Type B pancreatic cell (in vitro differentiated cells): ENCODE measurements around the gene SERPINB7. TPM values are rescaled to one million over a fixed set of nuclear protein-coding genes. Genes with fewer than 3 reads are reported as not detected.

Source experiments
- DNase-seq: peaks from one replicate; pipeline ENCODE4 v3.0.0; 2021; ENCODE audit warnings: mixed read lengths; ENCODE audit not compliant: unreplicated experiment; ENCODE audit errors: extremely low spot score
- H3K27ac Mint-ChIP-seq: 2 replicates; pipeline ENCODE4 v1.8.0; 2021; ENCODE audit warnings: mild to moderate bottlenecking, mixed read lengths
- H3K27me3 Mint-ChIP-seq: 2 replicates; pipeline ENCODE4 v1.8.0; 2021; ENCODE audit warnings: mixed read lengths
- H3K36me3 Mint-ChIP-seq: 2 replicates; pipeline ENCODE4 v1.8.0; 2021; ENCODE audit warnings: mixed read lengths
- H3K4me1 Mint-ChIP-seq: one replicate; pipeline ENCODE4 v1.8.0; 2021; ENCODE audit warnings: mixed read lengths; ENCODE audit not compliant: unreplicated experiment
- H3K4me3 Mint-ChIP-seq: 2 replicates; pipeline ENCODE4 v1.8.0; 2021; ENCODE audit warnings: mild to moderate bottlenecking, mixed read lengths
- H3K9me3 Mint-ChIP-seq: 2 replicates; pipeline ENCODE4 v1.8.0; 2021; ENCODE audit warnings: mixed read lengths
- total RNA-seq: library from RNA; stranded (reverse); gene quantifications from 2 replicates; pipeline ENCODE4 v1.2.1, GENCODE V29; 2021; ENCODE audit warnings: low replicate concordance
- TF ChIP-seq, protein P1 (sequence below): fragments of 200-600 bp; sonication (generic); conservative IDR thresholded peaks from 2 replicates; pipeline ENCODE4 v1.5.0; 2021; ENCODE audit warnings: antibody characterized with exemption, mild to moderate bottlenecking

Gene SERPINB7
- total RNA-seq, 1 donor from 2014 or later: 15.2 TPM

DNA sequence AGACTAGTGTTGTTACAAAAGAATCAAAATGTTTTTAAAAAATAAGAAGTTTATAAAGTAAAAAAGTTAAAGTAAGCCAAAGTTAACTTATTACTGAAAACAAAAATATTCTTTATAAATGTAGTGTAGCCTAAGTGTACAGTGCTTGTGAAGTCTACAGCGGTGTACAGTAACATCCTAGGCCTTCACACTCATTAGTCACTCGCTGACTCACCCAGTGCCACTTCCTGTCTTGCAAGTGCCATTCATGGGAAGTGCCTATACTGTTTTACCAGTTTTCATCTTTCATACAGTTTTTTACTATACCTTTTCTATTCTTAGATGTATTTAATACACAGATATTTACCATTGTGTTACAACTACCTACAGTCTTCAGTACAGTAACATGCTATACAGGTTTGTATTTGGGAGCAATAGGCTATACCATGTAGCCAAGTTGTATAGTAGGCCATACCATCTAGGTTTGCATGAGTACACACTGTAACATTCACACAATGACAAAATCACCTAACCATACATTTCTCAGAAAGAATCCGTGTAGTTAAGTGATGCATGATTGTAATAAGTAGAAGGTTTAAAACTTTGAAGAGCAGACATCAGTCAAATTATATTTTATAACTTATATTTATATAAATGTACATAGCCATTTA lies 13.4 kb downstream of the SERPINB7 start:
- H3K4me1 Mint-ChIP-seq: peaks cover 6% of the 10 kb centered on the region
- H3K9me3 Mint-ChIP-seq: no peaks in the 10 kb centered on the region
- no peak overlapping the region for H3K4me3 Mint-ChIP-seq
- no peak for DNase-seq
- no peak overlapping the region for H3K27ac Mint-ChIP-seq
- no peaks in the 10 kb centered on the region for H3K27me3 Mint-ChIP-seq
- no peaks in the 10 kb centered on the region for H3K36me3 Mint-ChIP-seq
- TF ChIP-seq, protein P1, sequence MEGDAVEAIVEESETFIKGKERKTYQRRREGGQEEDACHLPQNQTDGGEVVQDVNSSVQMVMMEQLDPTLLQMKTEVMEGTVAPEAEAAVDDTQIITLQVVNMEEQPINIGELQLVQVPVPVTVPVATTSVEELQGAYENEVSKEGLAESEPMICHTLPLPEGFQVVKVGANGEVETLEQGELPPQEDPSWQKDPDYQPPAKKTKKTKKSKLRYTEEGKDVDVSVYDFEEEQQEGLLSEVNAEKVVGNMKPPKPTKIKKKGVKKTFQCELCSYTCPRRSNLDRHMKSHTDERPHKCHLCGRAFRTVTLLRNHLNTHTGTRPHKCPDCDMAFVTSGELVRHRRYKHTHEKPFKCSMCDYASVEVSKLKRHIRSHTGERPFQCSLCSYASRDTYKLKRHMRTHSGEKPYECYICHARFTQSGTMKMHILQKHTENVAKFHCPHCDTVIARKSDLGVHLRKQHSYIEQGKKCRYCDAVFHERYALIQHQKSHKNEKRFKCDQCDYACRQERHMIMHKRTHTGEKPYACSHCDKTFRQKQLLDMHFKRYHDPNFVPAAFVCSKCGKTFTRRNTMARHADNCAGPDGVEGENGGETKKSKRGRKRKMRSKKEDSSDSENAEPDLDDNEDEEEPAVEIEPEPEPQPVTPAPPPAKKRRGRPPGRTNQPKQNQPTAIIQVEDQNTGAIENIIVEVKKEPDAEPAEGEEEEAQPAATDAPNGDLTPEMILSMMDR: no peak

DNA sequence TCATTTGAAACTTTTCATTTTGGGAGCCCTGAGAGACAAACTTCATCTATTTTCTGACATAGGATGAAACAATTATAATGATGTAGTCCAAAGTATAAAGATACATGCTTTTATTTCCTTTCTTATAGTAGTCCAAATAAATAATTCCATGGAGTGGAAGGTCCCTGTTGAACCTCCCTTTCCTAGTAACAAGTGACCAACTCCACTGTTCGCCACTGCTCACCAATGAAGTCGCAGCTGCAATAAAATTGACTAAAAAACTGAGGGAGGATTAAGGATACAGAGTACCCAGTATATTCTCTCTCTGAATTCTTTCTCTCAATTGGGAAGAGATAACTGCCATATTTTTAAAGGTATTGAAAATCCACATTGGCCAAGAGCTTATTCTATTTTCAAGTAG lies 14.1 kb downstream of the SERPINB7 start:
- H3K27ac Mint-ChIP-seq: no peak overlapping the region
- no peaks in the 10 kb centered on the region for H3K36me3 Mint-ChIP-seq
- no peaks in the 10 kb centered on the region for H3K9me3 Mint-ChIP-seq
- H3K27me3 Mint-ChIP-seq: no peaks in the 10 kb centered on the region
- TF ChIP-seq, protein P1: no peak
- peaks cover 6% of the 10 kb centered on the region for H3K4me1 Mint-ChIP-seq
- no peak overlapping the region for H3K4me3 Mint-ChIP-seq
- DNase-seq: no peak

DNA sequence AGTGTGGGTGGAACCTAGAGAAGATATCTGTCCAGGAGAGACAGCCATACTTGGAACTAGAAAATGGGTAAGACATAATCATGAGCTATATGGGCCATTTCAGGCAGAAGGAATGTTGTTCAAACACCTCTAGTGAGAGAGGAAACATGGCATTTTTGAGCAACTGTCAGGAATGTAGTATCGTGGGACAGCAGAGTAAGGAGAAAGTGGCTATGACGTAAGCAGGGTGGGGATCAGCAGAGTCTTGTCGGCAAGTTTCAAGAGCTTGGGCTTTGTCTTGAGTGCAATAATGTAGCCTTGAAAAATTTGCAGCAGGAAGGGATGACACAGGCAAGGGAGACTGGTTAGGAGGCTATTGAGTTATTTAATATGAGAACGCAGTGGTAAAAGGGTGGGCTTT lies 20.4 kb downstream of the SERPINB7 start:
- H3K27me3 Mint-ChIP-seq: no peaks in the 10 kb centered on the region
- TF ChIP-seq, protein P1: no peak
- DNase-seq: no peak
- H3K4me1 Mint-ChIP-seq: no peaks in the 10 kb centered on the region
- peak overlapping the region; percentile 19 for H3K27ac Mint-ChIP-seq
- no peaks in the 10 kb centered on the region for H3K9me3 Mint-ChIP-seq
- no peaks in the 10 kb centered on the region for H3K36me3 Mint-ChIP-seq
- no peak overlapping the region for H3K4me3 Mint-ChIP-seq

DNA sequence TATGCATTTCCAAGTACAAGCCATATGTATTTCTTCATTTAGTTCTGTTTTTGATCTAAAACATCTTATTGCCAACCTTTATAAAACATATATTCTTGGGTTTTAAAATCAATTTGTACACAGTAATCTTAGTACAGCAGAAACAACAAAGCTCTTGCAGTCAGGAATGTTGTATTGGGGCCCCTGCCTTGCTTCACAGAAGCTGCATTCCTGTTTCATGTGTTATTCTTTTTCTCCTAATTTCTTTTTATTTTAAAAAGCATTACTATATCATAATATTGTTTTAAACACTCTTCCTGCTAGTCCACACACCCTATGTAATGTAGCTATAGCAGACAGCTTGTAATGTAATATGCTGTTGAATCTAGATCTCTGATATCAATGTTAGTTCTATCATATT lies 24.0 kb downstream of the SERPINB7 start:
- no peak overlapping the region for H3K27ac Mint-ChIP-seq
- TF ChIP-seq, protein P1: no peak
- H3K4me3 Mint-ChIP-seq: no peak overlapping the region
- no peaks in the 10 kb centered on the region for H3K36me3 Mint-ChIP-seq
- H3K27me3 Mint-ChIP-seq: no peaks in the 10 kb centered on the region
- DNase-seq: no peak
- no peaks in the 10 kb centered on the region for H3K9me3 Mint-ChIP-seq
- no peaks in the 10 kb centered on the region for H3K4me1 Mint-ChIP-seq

DNA sequence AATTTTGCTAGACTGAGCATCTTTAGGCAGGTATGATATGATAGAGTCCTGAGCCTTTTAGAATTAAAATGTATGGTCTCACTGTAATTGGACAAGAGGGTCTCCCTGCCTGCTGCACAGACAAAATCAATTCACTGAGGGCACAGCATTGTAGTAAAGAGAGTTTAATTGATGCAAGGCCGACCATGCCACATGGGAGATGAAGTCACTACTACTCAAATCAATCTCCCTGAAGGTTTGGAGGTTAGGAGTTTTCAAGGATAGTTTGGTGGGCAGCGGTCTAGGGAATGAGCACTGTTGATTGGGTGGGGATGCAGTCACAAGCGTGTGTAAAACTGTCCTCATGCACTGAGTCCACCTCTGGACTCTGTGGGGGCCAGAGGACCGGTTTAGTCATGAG lies 26.1 kb downstream of the SERPINB7 start:
- Mint-ChIP-seq H3K9me3 (no peaks in the 10 kb centered on the region), H3K36me3 (no peaks in the 10 kb centered on the region), H3K4me3 (no peak overlapping the region), H3K4me1 (no peaks in the 10 kb centered on the region), H3K27ac (no peak overlapping the region), H3K27me3 (no peaks in the 10 kb centered on the region)
- DNase-seq: no peak
- TF ChIP-seq, protein P1: no peak

DNA sequence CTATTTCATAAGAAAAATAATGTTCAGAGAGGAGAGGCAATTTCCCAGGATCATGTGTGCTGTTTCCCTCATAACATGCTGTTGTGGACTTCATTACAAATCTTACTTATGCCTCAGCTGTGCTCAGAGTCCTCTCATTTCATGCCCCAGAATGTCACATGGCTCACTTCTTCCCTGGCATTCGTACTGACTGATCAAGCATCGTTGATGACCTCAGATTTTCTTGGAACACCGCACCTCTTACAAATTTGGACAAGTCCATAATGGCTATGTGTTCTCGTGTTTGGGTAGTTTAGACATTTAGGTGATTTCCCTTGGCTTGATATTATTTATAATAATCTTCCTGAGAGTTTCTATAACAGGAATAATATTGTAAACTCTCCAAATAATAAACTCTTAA lies 32.9 kb downstream of the SERPINB7 start:
- Mint-ChIP-seq H3K9me3 (no peaks in the 10 kb centered on the region), H3K4me1 (no peaks in the 10 kb centered on the region), H3K27ac (no peak overlapping the region), H3K36me3 (no peaks in the 10 kb centered on the region), H3K27me3 (peaks cover 23% of the 10 kb centered on the region), H3K4me3 (no peak overlapping the region)
- TF ChIP-seq, protein P1: no peak
- no peak for DNase-seq
